ENCODE data around the gene C18orf32. TPM values are rescaled to one million over a fixed set of nuclear protein-coding genes. Genes with fewer than 3 reads are reported as not detected.
"Not testable (repeated sequence)": the region's sequence is repeated elsewhere in the genome, so short reads cannot be mapped to it uniquely, and the experiment has no call there.

The C18orf32 gene
- total and polyA plus RNA-seq, 5 experiments from 2014 or later: 43.3 to 82.2 (median 64.3) TPM

DNA sequence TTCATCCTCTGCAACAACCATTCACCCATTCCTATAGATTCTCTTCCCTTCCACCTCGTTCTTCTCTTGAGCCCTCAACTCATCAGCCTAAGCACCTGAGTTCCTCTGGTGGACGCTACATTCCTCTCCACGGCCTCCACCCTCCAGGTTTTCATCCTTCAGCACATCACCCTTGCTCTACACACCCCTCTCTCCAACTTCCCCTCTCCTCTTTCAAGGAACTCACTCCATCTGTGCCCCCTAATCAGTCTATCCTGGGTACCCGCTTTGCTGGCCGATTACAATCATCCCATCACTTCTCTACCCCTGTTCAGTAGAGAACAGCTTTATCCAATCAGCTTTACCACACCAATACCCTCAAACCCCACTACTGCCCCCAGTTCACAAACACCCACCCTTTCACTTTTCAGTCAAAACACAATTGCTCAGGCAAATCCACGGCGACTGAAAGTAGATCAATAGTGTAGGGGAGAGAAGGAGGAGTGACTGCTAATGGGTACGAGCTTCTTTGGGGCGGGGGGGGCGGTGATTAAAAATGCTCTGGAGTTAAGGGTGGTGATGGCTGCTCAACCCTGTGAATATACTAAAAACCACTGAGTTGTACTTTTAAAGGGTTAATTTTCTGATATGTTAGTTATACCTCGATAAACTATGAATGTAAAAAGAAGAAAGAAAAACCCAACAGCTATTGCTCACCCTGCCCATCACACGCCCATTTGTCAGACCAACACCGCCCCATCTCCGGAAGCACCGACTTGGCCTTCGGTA is 27.4 kb downstream of the C18orf32 start:
- H3K36me3 Mint-ChIP-seq: peaks cover 0 to 3% (median 1%) of the 10 kb centered on the region in 3 donors
- ATAC-seq: peak; percentile 1 to 5
- peak overlapping the region; percentile 83 to 97 (median 92) for H3K4me3 Mint-ChIP-seq
- peaks cover 22 to 58% (median 52%) of the 10 kb centered on the region in 4 donors for H3K4me1 Mint-ChIP-seq
- peak in 2 of 10 donors; percentile 3 to 7 for DNase-seq
- peak overlapping the region; percentile 45 to 96 (median 82) for H3K27ac Mint-ChIP-seq
- POLR2A ChIA-PET: interaction anchor here (0.8 to 3.6 kb wide), 6 partner anchors 10 to 111 kb away, joined by 3 to 51 read pairs (median 4); partner anchors contain the start of gene C18orf32
- H3K9me3 Mint-ChIP-seq: no peaks in the 10 kb centered on the region
- H3K27me3 Mint-ChIP-seq: no peaks in the 10 kb centered on the region

DNA sequence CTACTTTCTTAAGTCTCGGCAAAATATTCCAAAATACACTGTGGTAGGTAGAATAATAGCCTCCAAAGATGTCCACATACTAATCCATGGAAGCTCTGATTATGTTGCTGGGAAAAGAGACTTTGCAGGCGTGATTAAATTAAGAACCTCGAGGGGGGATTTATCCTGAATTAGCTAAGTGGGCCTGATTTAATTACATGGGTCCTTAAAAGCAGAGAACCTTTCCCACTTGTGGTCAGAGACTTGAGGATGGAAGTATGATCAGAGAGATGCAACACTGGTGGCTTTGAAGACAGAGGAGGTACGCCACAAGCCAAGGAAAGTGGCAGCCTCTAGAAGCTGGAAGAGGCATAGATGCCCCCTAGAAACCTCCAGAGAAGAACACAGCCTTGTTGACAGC is 29.4 kb downstream of the C18orf32 start:
- POLR2A ChIA-PET: no interaction called here
- Mint-ChIP-seq H3K9me3 (peaks cover 0 to 3% (median 0%) of the 10 kb centered on the region in 9 donors), H3K4me1 (peaks cover 30 to 68% (median 61%) of the 10 kb centered on the region in 4 donors), H3K4me3 (peak overlapping the region in 4 of 10 donors; percentile 17 to 41 (median 23)), H3K27ac (peak overlapping the region in 1 of 10 donors; percentile 52), H3K36me3 (peaks cover 0 to 16% (median 13%) of the 10 kb centered on the region in 3 donors), H3K27me3 (no peaks in the 10 kb centered on the region)
- no peak for ATAC-seq
- DNase-seq: no peak

DNA sequence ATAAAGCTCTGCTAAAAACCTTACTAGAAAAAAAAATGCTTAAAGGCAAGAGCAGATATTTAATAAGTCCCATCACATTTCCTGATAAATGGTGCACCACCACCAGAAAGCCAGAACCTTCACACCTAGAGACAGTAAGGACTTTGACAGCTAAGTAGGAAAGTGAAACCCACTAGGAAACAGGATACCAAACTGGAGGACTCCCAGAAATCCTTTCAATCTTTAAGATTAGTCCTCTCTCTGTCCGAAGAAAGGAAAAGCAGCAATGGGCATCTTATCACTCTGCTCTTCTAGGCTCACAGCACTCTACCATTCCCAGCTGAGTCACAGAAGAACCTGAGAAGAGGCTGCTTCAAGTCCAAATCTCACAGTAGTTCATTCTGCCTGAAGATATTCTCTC is 30.2 kb downstream of the C18orf32 start:
- Mint-ChIP-seq H3K27me3 (no peaks in the 10 kb centered on the region), H3K9me3 (peaks cover 0 to 7% (median 0%) of the 10 kb centered on the region in 9 donors), H3K27ac (peak overlapping the region in 1 of 10 donors; percentile 65), H3K36me3 (peaks cover 0 to 22% (median 19%) of the 10 kb centered on the region in 3 donors), H3K4me3 (no peak overlapping the region), H3K4me1 (peaks cover 33 to 71% (median 67%) of the 10 kb centered on the region in 4 donors)
- no peak for DNase-seq
- POLR2A ChIA-PET: no interaction called here
- ATAC-seq: no peak

DNA sequence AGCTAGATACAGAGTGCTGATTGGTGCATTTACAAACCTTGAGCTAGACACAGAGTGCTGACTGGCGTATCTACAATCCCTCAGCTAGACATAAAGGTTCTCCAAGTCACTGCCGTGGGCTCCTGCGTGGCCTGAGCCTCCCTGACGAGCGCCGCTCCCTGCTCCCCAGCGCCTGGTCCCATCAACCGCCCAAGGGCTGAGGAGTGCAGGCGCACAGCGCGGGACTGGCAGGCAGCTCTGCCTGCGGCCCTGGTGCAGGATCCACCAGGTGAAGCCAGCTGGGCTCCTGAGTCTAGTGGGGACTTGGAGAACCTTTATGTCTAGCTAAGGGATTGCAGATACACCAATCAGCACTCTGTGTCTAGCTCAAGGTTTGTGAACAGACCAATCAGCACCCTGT is 34.5 kb downstream of the C18orf32 start:
- H3K4me3 Mint-ChIP-seq, H3K27me3 Mint-ChIP-seq, POLR2A ChIA-PET, DNase-seq, ATAC-seq, H3K27ac Mint-ChIP-seq: not testable (repeated sequence)
- Mint-ChIP-seq H3K9me3 (peaks cover 0 to 32% (median 9%) of the 10 kb centered on the region in 9 donors), H3K4me1 (peaks cover 27 to 50% (median 46%) of the 10 kb centered on the region in 4 donors), H3K36me3 (peaks cover 4 to 46% (median 44%) of the 10 kb centered on the region in 3 donors)

DNA sequence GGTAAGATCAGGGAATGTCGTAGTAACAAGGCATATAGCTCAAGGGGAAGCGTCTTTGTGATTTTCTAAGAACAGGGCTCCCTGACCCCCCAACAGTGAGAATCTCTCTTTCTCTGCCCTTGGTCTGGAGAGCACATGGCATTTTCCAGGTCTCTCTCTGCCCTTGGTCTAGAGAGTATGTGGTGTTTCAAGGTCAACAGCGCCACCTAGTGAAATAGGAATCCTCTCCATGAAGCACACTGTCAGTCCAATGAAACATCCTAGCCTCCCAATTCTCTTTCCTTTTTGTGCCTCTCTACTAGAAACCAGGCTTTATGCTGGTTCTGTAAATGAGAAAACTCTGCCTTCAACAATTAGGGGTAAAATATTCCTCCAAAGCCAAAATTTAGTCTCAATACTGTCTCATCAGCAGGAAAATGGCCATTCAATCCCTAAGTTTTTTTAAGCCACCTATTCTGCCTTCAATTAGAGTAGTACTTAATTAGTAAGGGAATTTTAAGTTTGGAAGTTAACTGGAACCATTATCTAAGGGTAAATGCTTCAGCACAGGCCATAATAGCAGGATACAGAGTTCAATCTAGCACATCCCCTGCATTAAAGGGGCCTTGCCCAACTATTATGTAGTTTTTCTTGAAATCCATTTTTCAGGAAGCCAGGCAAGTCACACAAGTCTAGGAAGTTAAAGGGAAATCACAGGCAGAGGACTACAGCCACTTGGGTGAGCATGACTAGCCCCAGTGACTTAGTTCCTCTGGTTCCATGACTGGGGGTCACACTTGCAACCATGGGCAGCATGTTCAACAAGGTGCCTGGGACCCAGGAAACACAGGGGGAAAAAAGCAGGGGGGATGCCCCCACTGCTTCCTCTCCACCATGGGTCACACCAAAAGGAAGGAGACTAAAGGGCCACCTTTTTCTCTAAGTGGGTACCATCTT is 39.0 kb downstream of the C18orf32 start:
- ATAC-seq: peak; percentile 30 to 58

DNA sequence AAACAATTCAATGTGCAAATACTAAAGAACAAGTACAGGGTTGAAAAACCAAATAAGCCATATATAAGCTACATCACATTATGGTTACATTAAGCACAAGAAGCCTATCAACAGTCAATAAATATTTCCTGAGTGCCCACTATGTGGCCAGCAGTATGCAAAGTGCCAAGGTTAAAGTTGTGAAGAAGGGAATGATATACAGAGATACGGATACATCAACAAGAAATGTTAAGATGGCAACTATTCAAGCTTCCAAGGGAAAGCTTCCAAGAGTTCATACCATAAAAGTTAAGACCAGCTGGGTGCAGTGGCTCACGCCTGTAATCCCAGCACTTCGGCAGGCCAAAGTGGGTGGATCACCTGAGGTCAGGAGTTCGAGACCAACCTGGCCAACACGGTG is 40.6 kb downstream of the C18orf32 start:
- Mint-ChIP-seq H3K9me3 (peaks cover 0 to 30% (median 9%) of the 10 kb centered on the region in 9 donors), H3K4me3 (no peak overlapping the region), H3K27me3 (no peaks in the 10 kb centered on the region), H3K36me3 (peaks cover 4 to 37% (median 24%) of the 10 kb centered on the region in 3 donors), H3K4me1 (peaks cover 18 to 52% (median 35%) of the 10 kb centered on the region in 4 donors), H3K27ac (no peak overlapping the region)
- DNase-seq (no peak), ATAC-seq (no peak)
- POLR2A ChIA-PET: no interaction called here

More for the DNA sequence above, 39.0 kb downstream of the C18orf32 start:
- peak in 5 of 10 donors; percentile 24 to 59 (median 32) for DNase-seq
- peaks cover 16 to 50% (median 32%) of the 10 kb centered on the region in 4 donors for H3K4me1 Mint-ChIP-seq
- peaks cover 0 to 38% (median 9%) of the 10 kb centered on the region in 9 donors for H3K9me3 Mint-ChIP-seq
- H3K4me3 Mint-ChIP-seq: no peak overlapping the region
- no peak overlapping the region for H3K27ac Mint-ChIP-seq
- H3K36me3 Mint-ChIP-seq: peaks cover 4 to 49% (median 36%) of the 10 kb centered on the region in 3 donors
- POLR2A ChIA-PET: no interaction called here
- H3K27me3 Mint-ChIP-seq: no peaks in the 10 kb centered on the region

DNA sequence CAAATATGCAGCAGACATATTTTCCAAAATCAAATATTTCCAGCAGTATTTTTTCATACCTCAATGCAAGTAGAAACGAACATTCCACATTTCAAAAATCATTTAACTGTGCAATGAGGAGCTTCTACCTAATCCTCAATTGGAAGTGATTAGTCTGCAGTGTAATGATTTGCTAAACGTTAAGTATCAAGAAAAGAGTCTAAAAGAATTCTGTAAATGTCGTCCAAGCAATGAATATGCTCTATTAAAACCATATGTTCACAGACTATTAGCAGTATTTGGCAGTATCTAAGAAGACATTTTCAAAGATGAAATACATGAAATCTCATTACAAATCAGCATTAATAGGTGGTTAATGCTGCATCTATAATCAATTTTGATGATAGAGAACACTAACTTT is 42.5 kb downstream of the C18orf32 start:
- Mint-ChIP-seq H3K4me3 (no peak overlapping the region), H3K4me1 (peaks cover 20 to 56% (median 37%) of the 10 kb centered on the region in 4 donors), H3K27me3 (no peaks in the 10 kb centered on the region), H3K27ac (no peak overlapping the region), H3K36me3 (peaks cover 4 to 24% (median 16%) of the 10 kb centered on the region in 3 donors), H3K9me3 (peaks cover 0 to 19% (median 9%) of the 10 kb centered on the region in 9 donors)
- DNase-seq (no peak), ATAC-seq (no peak)
- POLR2A ChIA-PET: no interaction called here

DNA sequence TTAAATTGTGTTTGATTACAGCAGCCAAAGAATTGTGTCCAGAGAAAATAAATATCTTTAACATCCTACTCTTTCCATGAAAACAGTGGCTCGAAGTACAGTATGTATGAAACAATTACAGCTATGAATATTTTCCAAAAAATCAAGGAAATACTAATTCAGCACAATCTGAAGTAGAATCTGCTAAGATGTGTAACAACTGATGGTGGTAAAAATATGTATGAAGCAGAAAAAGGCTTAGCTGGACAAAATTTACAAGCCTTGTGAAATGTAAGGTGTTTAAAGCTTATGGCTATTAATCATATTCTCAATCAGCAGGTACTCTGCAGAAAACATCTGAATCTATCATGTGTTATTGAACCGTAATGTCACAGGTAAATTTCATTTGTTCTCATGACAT is 43.2 kb downstream of the C18orf32 start:
- POLR2A ChIA-PET: no interaction called here
- no peak overlapping the region for H3K27ac Mint-ChIP-seq
- peaks cover 22 to 59% (median 41%) of the 10 kb centered on the region in 4 donors for H3K4me1 Mint-ChIP-seq
- H3K27me3 Mint-ChIP-seq: no peaks in the 10 kb centered on the region
- DNase-seq (no peak), ATAC-seq (no peak)
- peaks cover 0 to 16% (median 4%) of the 10 kb centered on the region in 9 donors for H3K9me3 Mint-ChIP-seq
- peaks cover 1 to 18% (median 12%) of the 10 kb centered on the region in 3 donors for H3K36me3 Mint-ChIP-seq
- no peak overlapping the region for H3K4me3 Mint-ChIP-seq

DNA sequence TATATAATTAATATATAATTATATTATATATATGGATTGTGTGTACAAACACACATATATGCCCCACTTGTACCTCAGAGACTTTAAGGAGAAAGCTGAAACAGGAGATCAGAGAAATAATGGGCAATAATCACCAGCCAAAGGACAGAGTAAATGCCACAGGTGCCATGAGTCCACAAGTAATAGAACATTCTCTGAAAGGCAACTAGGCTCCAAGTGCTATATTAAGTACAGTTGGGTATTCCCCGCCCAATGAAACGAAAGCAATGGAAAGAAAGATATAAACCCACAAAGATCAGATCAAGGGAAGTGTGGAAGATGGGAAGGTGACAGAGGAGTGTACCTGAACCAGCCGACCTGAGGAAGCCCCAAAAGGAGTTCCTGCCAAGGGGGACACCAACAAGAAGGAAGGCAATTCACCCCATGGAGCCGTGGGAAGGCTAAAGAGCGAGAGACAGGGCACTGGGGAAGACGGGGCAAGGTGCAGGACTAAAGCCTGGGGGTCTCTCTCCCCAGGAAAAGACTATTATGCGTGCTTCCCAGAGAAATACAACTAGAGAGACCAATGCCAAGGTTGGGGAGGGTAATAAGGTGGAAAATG is 45.6 kb downstream of the C18orf32 start:
- H3K36me3 Mint-ChIP-seq: peaks cover 0 to 11% (median 3%) of the 10 kb centered on the region in 3 donors
- H3K9me3 Mint-ChIP-seq: peaks cover 0 to 2% (median 0%) of the 10 kb centered on the region in 9 donors
- H3K4me3 Mint-ChIP-seq: peak overlapping the region in 1 of 10 donors; percentile 6
- DNase-seq (peak in 1 of 10 donors; percentile 10), ATAC-seq (no peak)
- H3K27me3 Mint-ChIP-seq: no peaks in the 10 kb centered on the region
- peak overlapping the region in 1 of 10 donors; percentile 54 for H3K27ac Mint-ChIP-seq
- POLR2A ChIA-PET: no interaction called here
- H3K4me1 Mint-ChIP-seq: peaks cover 23 to 57% (median 48%) of the 10 kb centered on the region in 4 donors

DNA sequence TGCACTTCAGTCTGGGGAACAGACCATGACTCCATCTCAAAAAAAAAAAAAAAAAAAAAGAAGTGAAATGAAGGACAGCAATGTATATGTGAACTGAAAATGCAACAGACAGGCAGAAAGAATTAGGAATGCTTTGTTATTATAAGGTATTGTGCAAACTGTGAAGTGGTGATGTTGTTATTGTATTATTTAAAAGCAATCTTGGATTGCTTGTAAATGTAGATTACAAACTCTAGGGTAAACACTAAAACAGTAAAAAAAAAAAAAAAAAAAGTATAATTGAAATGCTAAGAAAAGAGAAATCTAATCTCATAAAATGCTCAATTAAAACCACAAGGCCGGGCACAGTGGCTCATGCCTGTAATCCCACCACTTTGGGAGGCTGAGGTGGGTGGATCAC is 51.9 kb downstream of the C18orf32 start:
- POLR2A ChIA-PET: no interaction called here
- no peak overlapping the region for H3K4me3 Mint-ChIP-seq
- H3K27ac Mint-ChIP-seq: peak overlapping the region in 2 of 10 donors; percentile 8 to 69
- H3K4me1 Mint-ChIP-seq: peaks cover 17 to 37% (median 36%) of the 10 kb centered on the region in 4 donors
- H3K9me3 Mint-ChIP-seq: no peaks in the 10 kb centered on the region
- no peaks in the 10 kb centered on the region for H3K27me3 Mint-ChIP-seq
- DNase-seq (no peak), ATAC-seq (no peak)
- peaks cover 0 to 3% (median 3%) of the 10 kb centered on the region in 3 donors for H3K36me3 Mint-ChIP-seq

DNA sequence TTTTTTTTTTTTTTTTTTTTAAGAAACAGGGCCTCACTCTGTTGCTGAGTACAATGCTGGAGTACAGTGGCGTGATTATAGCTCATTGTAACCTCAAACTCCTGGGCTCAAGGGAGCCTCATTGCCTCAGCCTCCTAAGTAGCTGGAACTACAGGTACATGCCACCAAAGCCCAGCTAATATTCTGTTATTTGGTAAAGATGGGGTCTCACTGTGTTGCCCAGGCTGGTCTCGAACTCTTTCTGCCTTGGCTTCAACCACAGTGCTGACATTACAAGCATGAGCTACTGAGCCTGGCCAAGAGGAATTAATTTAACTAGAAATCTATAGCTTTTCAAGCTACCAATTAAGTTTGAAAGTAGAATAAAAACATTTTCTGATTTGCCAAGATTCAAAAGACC is 54.4 kb downstream of the C18orf32 start:
- DNase-seq (no peak), ATAC-seq (no peak)
- H3K4me1 Mint-ChIP-seq: peaks cover 16 to 28% (median 22%) of the 10 kb centered on the region in 4 donors
- peaks cover 3 to 27% (median 26%) of the 10 kb centered on the region in 3 donors for H3K36me3 Mint-ChIP-seq
- POLR2A ChIA-PET: no interaction called here
- H3K27ac Mint-ChIP-seq: peak overlapping the region in 1 of 10 donors; percentile 26
- H3K9me3 Mint-ChIP-seq: no peaks in the 10 kb centered on the region
- no peaks in the 10 kb centered on the region for H3K27me3 Mint-ChIP-seq
- H3K4me3 Mint-ChIP-seq: no peak overlapping the region

All from naive thymus-derived CD8-positive, alpha-beta T cell (primary cell).